AG09319 (cell line): Measurements from ENCODE around the gene SEMA3C.

Experiments used
- DNase-seq: peaks from one replicate; pipeline ENCODE4 v3.0.0-alpha.2; 2010; ENCODE audit warnings: low read depth; ENCODE audit errors: extremely low read depth
- CTCF ChIP-seq: IDR thresholded peaks from 2 replicates; pipeline ENCODE4 v1.5.1; 2011; ENCODE audit warnings: low read depth, mild to moderate bottlenecking, inconsistent platforms, low read length, moderate library complexity

The SEMA3C gene

GRCh38 chr7:80804589-80804988 is 114.3 kb downstream of the SEMA3C start:
- DNase-seq, result no peak
- no peak for TF ChIP-seq CTCF

GRCh38 chr7:80802527-80802926 is 116.3 kb downstream of the SEMA3C start:
- no peak for DNase-seq
- no peak for TF ChIP-seq CTCF

GRCh38 chr7:80794631-80795573 is 123.9 kb downstream of the SEMA3C start:
- DNase-seq, result no peak
- TF ChIP-seq CTCF, result no peak

GRCh38 chr7:80791509-80791929 is 127.3 kb downstream of the SEMA3C start:
- DNase-seq, result no peak
- no peak for TF ChIP-seq CTCF

GRCh38 chr7:80790877-80791276 is 128.0 kb downstream of the SEMA3C start:
- no peak for TF ChIP-seq CTCF
- no peak for DNase-seq

- no peak for DNase-seq
- no peak for TF ChIP-seq CTCF
These were observed 131.1 kb downstream of the SEMA3C start for GRCh38 chr7:80787721-80788120.

GRCh38 chr7:80785961-80786536 is 132.8 kb downstream of the SEMA3C start:
- TF ChIP-seq CTCF, result no peak
- DNase-seq, result peak; percentile 46
